ENCODE results near the gene OAT.

The OAT gene

DNA sequence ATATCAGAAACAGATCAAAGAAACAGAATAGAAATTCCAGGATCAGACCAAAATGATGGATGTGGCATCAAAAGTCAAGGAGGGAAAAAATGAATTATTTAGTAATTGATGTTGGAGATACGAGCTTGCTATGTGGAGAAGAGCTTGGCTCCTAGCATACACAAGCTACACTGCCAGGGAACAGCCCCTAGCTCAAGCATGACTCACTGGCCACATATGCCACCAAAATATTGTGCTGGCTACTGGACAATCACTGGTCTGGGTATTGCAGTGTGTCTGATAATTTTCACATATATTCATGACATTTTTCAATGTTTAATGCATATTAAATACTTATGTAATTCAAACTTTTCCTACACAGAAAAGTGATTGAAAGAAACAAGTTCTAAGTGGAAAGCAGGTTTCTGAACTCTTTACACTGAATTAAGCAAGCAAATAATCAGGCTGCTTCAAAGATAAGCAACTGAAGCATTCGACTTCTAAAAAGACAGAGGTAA, 59.3 kb downstream of the OAT start:
- H3K9me3 Mint-ChIP-seq = peaks cover 0 to 6% of the 10 kb centered on the region in 2 donors
- no peak for ATAC-seq (replicated peaks)
- H3K27ac Mint-ChIP-seq = no peak overlapping the region
- no peak for DNase-seq
- H3K27me3 Mint-ChIP-seq = peaks cover 5 to 37% of the 10 kb centered on the region in 2 donors
- peaks cover 0 to 6% of the 10 kb centered on the region in 2 donors for H3K4me1 Mint-ChIP-seq (ENCODE audit: low read depth in 2 of 2)
- H3K36me3 Mint-ChIP-seq (ENCODE audit: insufficient read depth) = peaks cover 2% of the 10 kb centered on the region
- no peak overlapping the region for H3K4me3 Mint-ChIP-seq

DNA sequence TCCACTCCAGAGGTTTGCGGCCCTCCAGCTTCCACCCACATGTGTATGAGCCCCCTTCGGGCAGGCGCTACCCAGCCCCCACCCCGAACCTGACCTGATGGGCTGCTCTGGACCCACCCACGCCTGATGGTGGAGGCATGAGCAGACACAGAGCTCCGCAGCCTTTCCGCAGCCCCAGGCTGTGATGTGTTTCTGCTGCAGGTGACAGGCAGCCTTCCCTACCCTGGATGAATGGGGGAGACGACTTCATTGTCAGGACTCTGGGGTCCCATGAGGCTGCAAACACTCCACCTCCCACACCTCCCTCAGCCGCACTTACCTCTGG, 61.2 kb downstream of the OAT start:
- H3K36me3 Mint-ChIP-seq (ENCODE audit: insufficient read depth) = peaks cover 2% of the 10 kb centered on the region
- no peak for ATAC-seq (replicated peaks)
- no peak overlapping the region for H3K27ac Mint-ChIP-seq
- H3K27me3 Mint-ChIP-seq = peaks cover 12 to 32% of the 10 kb centered on the region in 2 donors
- no peak for DNase-seq
- peaks cover 0 to 9% of the 10 kb centered on the region in 2 donors for H3K4me1 Mint-ChIP-seq (ENCODE audit: low read depth in 2 of 2)
- H3K9me3 Mint-ChIP-seq = peaks cover 0 to 6% of the 10 kb centered on the region in 2 donors
- no peak overlapping the region for H3K4me3 Mint-ChIP-seq

DNA sequence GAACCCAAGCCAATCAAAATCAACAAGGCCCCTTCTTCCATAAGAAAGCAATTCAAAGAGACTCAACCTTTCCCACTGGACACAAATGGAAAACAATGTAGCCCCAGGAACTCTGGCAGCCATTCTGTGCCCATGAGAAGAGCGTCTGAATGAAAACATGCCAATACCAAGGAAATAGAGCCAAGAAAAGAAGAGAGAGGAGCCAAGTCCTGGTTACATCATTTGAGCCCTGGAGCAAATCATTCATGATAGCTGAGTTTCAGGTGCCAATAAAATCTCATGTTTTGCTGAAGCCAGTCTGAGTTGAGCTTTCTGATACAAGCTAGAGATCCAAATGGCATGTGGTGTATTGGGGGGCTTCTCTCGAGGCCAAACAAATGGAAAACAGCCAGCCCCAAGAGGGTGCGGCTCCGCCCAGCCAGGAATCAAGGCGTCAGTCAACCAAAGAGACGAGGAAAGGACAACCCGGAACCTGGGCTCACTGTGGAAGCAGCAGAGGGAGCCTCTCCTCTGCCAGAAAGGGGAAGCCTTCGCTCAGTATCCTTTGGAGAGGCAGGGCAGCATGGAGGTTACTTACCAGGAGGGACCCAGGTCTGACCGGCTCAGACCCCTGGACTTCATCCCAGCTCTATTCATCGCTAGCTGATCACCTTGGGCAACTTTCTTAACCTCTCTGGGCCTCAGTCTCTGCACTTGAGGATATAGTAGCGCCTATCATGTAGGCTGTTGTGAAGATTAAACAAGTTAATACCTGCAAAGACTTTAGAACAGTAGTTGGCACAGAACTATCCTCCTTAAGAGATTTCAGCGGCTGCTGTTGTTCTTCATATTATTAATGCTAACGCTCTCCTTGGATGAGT, 61.8 kb downstream of the OAT start:
- H3K4me3 Mint-ChIP-seq = no peak overlapping the region

DNA sequence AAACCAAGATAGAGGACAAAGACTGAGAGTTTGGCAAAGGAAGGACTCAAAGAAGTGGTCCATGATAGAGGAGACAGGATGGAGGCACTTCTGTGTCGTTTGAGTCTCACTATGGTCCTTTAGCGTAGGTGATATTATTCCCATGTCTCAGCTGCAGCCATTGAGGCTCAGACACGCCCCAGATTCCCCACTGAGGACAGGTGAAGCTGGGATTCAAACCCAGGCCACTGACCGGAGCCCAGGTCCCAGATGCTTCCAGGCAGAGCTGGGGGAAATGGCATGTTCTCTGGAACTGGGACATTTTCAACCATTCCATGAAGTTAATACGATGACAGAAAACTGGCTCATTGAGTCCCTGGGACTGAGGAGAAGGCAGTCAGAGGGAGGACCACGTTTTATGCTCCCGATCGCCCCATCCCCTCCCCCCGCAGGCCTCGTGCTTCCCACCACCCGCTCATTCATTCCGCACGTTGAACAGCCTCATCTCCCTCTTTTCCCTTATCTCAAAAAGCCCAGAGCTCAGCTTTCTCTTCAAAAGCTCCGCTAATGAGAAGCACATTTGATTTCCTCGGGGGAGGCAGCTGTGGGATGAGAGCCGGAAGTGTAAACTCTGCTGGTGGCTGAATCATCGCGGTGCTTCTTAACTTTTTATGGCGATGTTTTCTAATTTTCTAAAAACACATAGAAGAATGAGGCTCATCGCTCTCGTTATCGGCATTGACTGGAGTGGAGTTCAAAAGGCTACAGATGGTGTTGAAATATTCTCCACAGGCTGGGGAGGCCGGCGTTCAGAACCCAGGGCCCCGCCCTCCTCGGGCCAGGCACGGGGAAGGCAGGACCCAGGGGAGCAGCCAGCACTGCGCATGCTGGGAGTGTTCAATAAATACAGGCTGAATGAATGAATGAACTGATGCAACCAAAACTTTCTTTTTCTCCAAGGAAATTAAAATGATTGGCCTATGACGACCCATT, 64.0 kb downstream of the OAT start:
- Mint-ChIP-seq H3K27me3 (peaks cover 24 to 34% of the 10 kb centered on the region in 2 donors), H3K4me1 (ENCODE audit: low read depth in 2 of 2) (peaks cover 0 to 9% of the 10 kb centered on the region in 2 donors), H3K9me3 (peaks cover 0 to 6% of the 10 kb centered on the region in 2 donors), H3K27ac (peak overlapping the region; percentile 62 to 63), H3K4me3 (peak overlapping the region; percentile 77 to 85), H3K36me3 (ENCODE audit: insufficient read depth) (peaks cover 2% of the 10 kb centered on the region)
- DNase-seq (no peak), ATAC-seq (replicated peaks) (peak; percentile 58)

More for the DNA sequence above, 61.8 kb downstream of the OAT start:
- Mint-ChIP-seq H3K27ac (no peak overlapping the region), H3K4me1 (ENCODE audit: low read depth in 2 of 2) (peaks cover 0 to 9% of the 10 kb centered on the region in 2 donors), H3K9me3 (peaks cover 0 to 6% of the 10 kb centered on the region in 2 donors), H3K27me3 (peaks cover 18 to 28% of the 10 kb centered on the region in 2 donors), H3K36me3 (ENCODE audit: insufficient read depth) (peaks cover 2% of the 10 kb centered on the region)
- DNase-seq = no peak
- no peak for ATAC-seq (replicated peaks)

DNA sequence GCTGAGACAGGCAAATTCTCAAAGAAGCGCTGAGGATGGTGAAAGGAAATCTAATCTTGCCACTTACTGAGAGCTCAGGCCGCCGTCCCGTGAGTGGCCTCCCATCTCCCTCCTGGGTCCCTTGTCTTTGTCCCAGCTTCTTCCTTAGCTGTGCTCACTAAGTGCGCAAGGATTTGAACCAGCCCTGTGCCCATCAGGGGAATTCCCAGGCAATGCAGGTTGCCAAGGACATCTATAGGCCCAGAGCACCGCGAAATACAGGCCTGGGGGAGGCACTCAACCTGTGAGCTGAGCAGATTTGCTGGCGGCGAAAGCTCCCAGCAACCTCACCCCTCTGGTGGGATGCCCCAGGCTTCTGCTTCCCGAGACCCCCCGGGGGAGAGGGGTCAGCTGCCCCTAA, 64.8 kb downstream of the OAT start:
- Mint-ChIP-seq H3K4me1 (ENCODE audit: low read depth in 2 of 2) (peaks cover 0 to 9% of the 10 kb centered on the region in 2 donors), H3K27ac (no peak overlapping the region), H3K27me3 (peaks cover 30 to 42% of the 10 kb centered on the region in 2 donors), H3K9me3 (peaks cover 0 to 3% of the 10 kb centered on the region in 2 donors), H3K4me3 (peak overlapping the region; percentile 77 to 85), H3K36me3 (ENCODE audit: insufficient read depth) (no peaks in the 10 kb centered on the region)
- ATAC-seq (replicated peaks) (no peak), DNase-seq (no peak)

DNA sequence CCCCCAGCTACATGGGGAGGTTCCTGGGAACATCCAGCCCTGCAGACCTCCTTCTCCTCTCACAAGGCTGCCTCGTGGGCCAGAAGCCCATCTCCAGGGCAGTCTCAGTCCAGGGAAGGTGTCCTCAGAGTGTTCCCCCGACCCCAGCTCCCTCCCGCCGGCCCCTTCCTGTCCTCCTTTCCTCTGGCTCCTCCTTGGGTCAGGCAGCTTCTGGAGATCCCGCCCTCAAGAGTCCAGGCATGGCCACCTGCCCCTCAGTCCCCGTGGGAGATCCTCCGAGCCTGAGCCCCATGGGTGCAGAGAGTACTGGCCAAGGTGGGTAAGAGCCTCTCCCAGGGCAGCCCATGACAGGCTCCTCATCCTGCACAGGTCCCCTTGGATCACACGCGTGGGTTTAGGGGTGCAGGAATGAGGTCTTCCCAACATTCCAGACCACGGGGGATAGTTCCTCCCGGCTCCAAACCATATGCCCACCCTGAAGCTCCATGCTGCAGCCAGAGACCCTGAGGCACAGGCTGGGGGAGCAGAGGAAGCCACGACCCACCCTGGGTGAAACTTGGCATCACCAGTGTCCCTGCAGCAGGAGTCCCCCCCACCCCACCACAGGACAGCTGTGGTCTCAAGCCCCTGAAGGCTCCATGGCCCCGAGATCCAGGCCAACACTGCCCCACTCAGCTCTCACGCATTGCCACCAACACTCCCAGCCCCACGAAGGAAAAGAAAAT, 65.5 kb downstream of the OAT start:
- no peak for DNase-seq
- H3K27ac Mint-ChIP-seq = no peak overlapping the region
- H3K9me3 Mint-ChIP-seq = no peaks in the 10 kb centered on the region

DNA sequence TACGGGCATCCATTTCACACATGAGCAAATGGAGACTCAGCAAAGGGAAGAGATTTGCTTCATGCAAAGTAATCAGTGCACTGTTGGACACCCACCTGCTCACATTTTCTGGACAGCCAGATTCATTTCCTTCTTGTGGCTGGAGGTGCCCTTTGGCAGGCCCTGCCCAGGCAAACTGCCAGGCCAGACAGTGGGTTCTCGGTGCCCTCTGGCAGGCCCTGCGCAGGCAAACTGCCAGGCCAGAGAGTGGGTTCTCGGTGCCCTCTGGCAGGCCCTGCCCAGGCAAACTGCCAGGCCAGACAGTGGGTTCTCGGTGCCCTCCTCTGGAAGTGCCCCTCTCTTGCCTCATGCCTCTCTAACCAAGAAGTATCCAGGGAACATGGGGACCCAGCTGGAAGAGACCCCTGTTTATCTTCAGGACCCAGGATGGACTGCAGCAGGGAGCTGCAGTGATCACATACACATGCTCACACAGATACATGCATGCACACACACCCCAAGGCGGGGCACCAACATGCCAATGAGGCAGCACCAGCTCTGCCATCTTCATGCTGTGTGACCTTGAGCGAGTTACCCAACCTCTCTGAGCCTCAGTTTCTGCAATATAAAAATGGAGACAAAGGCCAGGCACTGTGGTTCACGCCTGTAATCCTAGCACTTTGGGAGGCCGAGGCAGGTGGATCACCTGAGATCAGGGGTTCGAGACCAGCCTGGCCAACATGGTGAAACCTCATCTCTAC, 67.1 kb downstream of the OAT start:
- peaks cover 40 to 47% of the 10 kb centered on the region in 2 donors for H3K27me3 Mint-ChIP-seq
- H3K4me1 Mint-ChIP-seq (ENCODE audit: low read depth in 2 of 2) = peaks cover 0 to 9% of the 10 kb centered on the region in 2 donors
- no peak overlapping the region for H3K4me3 Mint-ChIP-seq
- no peak overlapping the region for H3K27ac Mint-ChIP-seq
- no peaks in the 10 kb centered on the region for H3K9me3 Mint-ChIP-seq
- H3K36me3 Mint-ChIP-seq (ENCODE audit: insufficient read depth) = no peaks in the 10 kb centered on the region
- DNase-seq (no peak), ATAC-seq (replicated peaks) (no peak)

More for the DNA sequence above, 65.5 kb downstream of the OAT start:
- H3K4me3 Mint-ChIP-seq = no peak overlapping the region
- H3K27me3 Mint-ChIP-seq = peaks cover 35 to 49% of the 10 kb centered on the region in 2 donors
- H3K4me1 Mint-ChIP-seq (ENCODE audit: low read depth in 2 of 2) = peaks cover 0 to 9% of the 10 kb centered on the region in 2 donors
- no peak for ATAC-seq (replicated peaks)
- no peaks in the 10 kb centered on the region for H3K36me3 Mint-ChIP-seq (ENCODE audit: insufficient read depth)

DNA sequence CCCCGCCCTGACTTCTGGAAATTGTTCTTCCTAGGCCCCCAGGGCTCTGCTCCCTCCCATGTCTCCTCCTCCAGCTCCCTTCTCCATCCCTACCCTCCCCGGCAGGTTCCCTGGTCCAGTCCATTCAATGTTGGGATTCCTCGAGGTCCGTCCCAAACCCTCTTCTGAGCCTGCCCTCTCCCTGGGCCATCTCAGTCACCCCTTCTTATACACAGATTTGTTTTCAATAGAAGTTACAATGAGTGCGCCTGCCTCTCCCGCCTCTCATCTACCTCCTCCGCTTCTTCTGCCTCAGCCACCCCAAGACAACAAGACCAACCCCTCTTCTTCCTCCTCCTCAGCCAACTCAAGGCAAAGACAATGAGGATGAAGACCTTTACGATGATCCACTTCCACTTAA, 67.9 kb downstream of the OAT start:
- Mint-ChIP-seq H3K4me1 (ENCODE audit: low read depth in 2 of 2) (peaks cover 0 to 9% of the 10 kb centered on the region in 2 donors), H3K27ac (no peak overlapping the region), H3K27me3 (peaks cover 40 to 47% of the 10 kb centered on the region in 2 donors), H3K9me3 (no peaks in the 10 kb centered on the region), H3K4me3 (no peak overlapping the region), H3K36me3 (ENCODE audit: insufficient read depth) (no peaks in the 10 kb centered on the region)
- DNase-seq (no peak), ATAC-seq (replicated peaks) (no peak)

DNA sequence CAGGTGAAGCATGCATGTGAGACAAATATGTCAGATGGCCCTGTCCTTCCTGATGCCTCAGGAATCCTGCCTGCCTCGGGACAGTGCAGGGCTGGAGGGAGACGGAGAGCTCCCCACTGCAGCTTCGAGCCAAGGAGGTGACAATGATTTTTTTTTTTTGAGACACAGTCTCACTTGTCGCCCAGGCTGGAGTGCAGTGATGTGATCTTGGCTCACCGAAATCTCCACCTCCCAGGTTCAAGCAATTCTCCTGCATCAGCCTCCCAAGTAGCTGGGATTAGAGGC, 68.8 kb downstream of the OAT start:
- no peaks in the 10 kb centered on the region for H3K36me3 Mint-ChIP-seq (ENCODE audit: insufficient read depth)
- DNase-seq (no peak), ATAC-seq (replicated peaks) (no peak)
- H3K9me3 Mint-ChIP-seq = no peaks in the 10 kb centered on the region
- H3K4me3 Mint-ChIP-seq = no peak overlapping the region
- H3K27me3 Mint-ChIP-seq = peaks cover 38 to 44% of the 10 kb centered on the region in 2 donors
- peaks cover 0 to 8% of the 10 kb centered on the region in 2 donors for H3K4me1 Mint-ChIP-seq (ENCODE audit: low read depth in 2 of 2)
- peak overlapping the region in 1 of 2 donors; percentile 64 for H3K27ac Mint-ChIP-seq

DNA sequence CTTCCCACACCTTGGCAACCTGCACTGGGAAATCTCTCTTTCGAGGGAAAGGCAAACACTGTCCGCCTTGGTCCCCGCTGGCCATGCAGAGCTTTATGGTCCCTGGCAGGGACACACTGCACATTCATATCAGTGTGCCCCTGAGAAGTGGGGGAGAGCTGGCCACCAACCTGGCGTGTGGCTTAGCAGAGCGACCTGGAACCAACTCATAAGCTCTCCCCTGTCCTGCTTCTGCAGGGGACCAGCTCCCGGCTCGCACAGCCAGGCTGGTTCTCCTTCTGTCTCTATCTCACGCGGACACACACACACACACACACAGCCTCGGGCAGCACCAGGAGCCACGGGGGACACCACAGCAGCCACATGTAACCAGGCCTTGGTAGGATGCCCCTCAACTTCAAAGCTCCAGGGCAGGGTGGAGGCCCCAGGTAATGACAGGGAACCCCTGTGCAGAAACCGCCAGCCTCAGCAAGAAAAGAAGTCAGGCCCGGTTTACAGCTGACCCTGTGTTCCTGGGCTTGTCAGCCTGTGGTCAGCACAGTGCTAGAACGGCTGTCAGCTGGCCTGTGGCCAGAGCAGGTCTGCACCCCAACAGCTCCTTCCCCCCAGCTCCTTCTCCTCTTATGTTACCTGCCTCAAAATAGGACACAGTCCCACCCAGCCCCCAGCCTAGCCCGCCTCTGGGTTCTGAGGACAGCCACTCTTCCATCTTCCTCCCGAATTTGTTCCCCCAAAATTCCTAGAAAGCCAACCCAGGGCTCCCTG, 69.3 kb downstream of the OAT start:
- H3K9me3 Mint-ChIP-seq = no peaks in the 10 kb centered on the region
- H3K27ac Mint-ChIP-seq = peak overlapping the region in 1 of 2 donors; percentile 64
- H3K36me3 Mint-ChIP-seq (ENCODE audit: insufficient read depth) = no peaks in the 10 kb centered on the region
- ATAC-seq (replicated peaks) (no peak), DNase-seq (no peak)
- H3K4me3 Mint-ChIP-seq = no peak overlapping the region
- H3K4me1 Mint-ChIP-seq (ENCODE audit: low read depth in 2 of 2) = peaks cover 0 to 3% of the 10 kb centered on the region in 2 donors
- peaks cover 35 to 39% of the 10 kb centered on the region in 2 donors for H3K27me3 Mint-ChIP-seq

DNA sequence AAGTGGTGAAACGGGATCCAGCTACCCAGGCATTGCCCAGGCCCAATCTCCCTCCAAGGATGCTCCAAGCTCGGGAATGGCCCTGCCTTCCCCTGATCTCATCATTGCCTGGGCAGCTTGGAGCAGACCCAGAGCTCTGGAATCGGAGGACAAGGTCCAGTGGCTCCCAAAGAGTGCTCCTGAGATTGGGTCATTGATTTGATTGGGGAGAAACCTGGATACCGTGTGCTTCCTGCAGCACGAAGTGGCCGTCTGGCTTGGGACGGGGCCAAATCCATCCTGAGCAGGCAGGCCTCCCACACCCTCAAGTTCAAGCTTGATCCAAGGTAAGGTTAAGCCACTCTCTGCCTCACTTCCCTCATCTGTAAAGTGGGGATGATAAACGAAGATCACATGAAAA, 69.9 kb downstream of the OAT start:
- no peaks in the 10 kb centered on the region for H3K4me1 Mint-ChIP-seq (ENCODE audit: low read depth in 2 of 2)
- H3K9me3 Mint-ChIP-seq = no peaks in the 10 kb centered on the region
- no peak overlapping the region for H3K27ac Mint-ChIP-seq
- H3K27me3 Mint-ChIP-seq = peaks cover 31 to 33% of the 10 kb centered on the region in 2 donors
- DNase-seq (no peak), ATAC-seq (replicated peaks) (no peak)
- H3K36me3 Mint-ChIP-seq (ENCODE audit: insufficient read depth) = no peaks in the 10 kb centered on the region
- no peak overlapping the region for H3K4me3 Mint-ChIP-seq

DNA sequence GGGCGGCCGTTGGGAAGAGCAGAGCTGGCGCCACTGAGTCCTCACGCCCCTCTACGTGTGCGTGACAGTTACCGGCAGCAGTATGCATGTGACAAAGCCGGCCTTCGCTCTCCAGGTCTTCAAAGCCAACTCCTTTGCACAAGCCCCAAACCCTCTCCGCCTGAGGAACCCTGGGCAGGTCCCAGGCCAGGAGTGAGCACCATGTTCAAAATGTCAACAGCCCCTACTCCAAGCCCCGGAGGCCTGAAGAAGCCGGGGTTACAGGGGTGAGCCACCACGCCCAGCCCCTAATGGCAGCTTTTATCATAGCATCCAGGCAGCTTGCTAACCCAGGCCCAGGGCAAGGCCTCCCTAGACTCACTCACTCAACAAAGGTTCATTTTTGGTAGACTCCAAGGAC, 70.8 kb downstream of the OAT start:
- ATAC-seq (replicated peaks) = no peak
- Mint-ChIP-seq H3K4me3 (no peak overlapping the region), H3K9me3 (no peaks in the 10 kb centered on the region), H3K36me3 (ENCODE audit: insufficient read depth) (no peaks in the 10 kb centered on the region), H3K4me1 (ENCODE audit: low read depth in 2 of 2) (no peaks in the 10 kb centered on the region), H3K27ac (no peak overlapping the region), H3K27me3 (peaks cover 29 to 31% of the 10 kb centered on the region in 2 donors)
- DNase-seq = no peak

All from effector memory CD8-positive, alpha-beta T cell (primary cell).